HG03442 (cell line): ENCODE results near the gene FOXN3.
"Not testable (repeated sequence)": the region's sequence is repeated elsewhere in the genome, so short reads cannot be mapped to it uniquely, and the experiment has no call there.

ENCODE experiments used
- ATAC-seq: cut with Tn5 transposase; IDR thresholded peaks from one replicate; pipeline ENCODE4 v1.9.1; 2021; ENCODE audit warnings: mild to moderate bottlenecking, moderate library complexity; ENCODE audit not compliant: unreplicated experiment

Gene FOXN3

GRCh38 chr14:89142366-89142765 is 274.7 kb downstream of the FOXN3 start:
- no peak for ATAC-seq

DNA sequence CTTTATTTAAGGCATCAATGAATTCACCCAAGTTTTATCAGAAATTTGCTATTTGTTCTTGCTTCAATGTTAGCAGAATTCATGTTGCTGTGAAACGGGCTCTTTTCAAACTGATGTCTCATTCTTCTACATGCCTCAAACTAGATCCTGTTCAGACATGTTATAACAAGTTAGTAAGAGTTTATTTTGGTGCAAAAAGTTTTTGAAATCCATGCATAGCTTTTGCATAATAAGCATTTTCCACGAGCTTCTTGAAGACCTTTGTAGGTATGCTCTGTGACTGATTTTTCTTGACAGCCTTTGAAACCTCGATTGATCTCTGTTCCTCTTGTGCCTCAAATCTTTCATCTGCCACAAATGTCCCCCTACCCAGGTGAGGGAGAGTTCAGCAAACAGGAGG is 275.2 kb downstream of the FOXN3 start:
- ATAC-seq = no peak

DNA sequence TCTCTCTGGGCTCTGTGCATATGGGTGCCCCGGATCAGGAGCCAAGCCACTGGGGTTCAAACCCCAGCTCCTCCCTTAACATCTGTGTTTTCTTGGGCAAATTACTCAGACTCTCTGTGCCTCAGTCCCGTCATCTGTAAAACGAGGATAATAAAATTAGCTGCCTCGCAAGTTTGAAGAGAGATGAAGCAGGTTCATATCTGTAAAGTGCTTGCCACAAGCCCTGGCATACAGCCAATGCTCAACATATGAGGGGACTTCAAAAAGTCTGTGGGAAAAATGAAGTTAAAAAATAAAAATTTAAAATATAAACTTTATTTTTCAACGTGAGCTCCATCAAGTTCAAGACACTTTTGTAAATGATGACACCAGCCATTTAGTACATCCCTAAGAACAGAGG is 276.7 kb downstream of the FOXN3 start:
- ATAC-seq = no peak

DNA sequence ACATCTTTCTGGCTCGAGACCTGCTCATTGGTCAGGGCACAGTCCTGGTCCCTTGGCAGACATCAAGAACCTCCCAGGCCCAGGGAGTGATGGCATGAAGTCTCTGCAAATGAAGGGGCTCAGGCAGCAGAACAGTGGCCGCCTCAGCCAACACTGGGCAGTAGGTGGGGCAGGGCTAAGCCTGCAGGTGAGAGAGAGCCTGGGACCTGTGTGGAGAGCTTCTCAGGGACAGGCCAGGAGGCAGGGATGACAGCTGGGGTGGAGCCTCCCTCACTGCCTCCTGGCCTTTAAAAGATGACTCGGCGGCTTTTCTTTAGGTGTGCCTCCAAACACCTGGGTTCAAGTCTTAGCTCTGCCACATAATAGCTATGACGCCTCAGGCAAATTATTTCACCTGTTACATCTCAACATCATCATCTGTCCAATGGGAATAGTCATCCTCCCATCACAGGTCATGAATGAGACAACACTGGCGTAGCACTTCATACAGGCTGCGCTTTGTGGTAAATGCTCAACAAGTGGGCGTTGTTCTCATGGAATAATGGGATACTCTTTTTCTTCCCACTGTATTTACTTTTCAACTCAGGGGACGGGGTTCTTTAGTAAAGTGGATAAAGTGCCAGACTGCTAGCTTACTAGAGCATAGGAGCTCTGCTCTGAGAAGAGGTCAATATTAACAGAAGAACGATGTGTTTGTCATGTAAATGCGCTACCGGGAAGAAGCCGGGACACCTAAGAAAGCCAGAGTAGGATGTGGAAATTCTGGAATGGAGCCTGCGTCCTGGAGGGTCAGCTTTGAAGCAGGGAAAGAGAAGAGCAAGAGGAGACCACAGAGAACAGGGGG is 277.4 kb downstream of the FOXN3 start:
- no peak for ATAC-seq

DNA sequence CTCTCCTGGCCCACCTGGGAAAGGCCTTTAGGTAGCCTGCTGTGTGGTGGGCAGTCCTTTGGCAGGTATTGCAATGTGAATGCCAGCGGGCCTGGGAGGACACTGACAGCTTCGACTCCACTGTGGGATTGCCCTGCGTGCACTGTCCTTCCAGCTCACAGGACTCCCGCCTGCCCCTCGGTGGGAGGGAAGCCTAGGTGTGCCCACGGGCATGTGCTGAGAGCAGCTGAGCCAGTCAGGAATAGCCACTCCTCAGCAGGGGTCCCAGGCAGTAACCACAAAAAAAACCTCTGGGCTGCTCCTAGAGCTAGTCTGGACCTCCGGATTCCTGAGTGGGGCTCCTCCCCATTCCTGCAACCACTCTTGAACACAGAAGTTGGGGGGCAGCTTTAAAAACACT is 278.2 kb downstream of the FOXN3 start:
- ATAC-seq = no peak

GRCh38 chr14:89137526-89138163 is 279.4 kb downstream of the FOXN3 start:
- ATAC-seq = no peak

DNA sequence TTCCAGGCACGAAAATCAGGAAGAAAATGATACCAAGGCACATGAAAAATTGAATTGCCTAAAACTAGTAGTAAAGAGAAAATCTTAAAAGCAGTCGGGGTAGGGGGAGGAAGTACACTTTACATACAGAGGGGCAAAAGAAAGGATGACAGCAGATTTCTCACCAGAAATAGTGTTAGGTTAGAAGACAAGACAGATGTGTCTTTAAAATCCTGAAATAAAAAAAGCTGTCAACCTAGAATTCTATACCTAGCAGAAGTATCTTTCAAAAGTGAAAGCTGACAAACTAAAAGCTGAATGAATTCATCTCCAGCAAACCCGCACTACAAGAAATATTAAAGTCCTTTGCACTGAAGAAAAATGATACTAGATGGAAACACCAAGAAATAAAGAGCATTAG is 280.4 kb downstream of the FOXN3 start:
- ATAC-seq = no peak

DNA sequence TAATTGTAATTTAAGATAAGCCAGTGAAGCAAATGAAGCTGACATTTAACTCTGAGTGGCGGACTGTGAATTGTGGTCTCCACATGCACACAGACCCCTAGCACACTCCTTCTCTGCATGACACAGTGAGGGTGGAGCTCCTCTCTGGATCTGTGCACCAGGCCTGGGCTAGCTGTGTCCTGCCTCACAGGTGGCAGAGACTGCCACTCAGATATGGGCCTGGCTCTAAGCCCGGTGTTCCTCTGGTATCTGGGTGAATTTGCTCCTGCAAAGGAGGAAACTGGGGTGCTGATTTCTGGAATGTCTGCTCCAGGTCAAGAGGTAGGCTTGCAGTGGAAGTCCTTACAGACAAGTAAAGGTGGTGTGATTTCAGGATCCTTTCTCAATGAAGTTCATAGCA is 282.4 kb downstream of the FOXN3 start:
- no peak for ATAC-seq

GRCh38 chr14:89131004-89131750 is 285.9 kb downstream of the FOXN3 start:
- ATAC-seq = no peak

DNA sequence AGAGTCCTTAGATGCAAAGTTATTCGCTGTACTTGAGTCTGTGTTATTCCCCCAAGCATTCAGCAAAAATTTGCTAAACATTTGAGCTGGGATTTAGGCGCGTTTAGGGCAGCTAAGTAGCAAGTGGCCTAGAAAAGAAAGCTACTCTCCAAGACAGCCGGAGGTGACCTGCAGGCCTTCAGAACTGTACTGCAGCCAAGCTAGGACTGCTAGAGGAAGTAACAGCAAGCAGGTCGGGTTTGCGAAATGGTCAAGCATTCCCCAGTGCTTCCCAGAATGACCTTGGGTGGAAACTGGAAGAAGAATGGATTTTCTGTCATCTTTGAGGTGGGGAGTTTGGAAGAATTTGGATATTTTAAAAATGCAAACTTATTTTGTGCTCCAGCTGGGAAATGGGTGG is 287.5 kb downstream of the FOXN3 start:
- no peak for ATAC-seq

DNA sequence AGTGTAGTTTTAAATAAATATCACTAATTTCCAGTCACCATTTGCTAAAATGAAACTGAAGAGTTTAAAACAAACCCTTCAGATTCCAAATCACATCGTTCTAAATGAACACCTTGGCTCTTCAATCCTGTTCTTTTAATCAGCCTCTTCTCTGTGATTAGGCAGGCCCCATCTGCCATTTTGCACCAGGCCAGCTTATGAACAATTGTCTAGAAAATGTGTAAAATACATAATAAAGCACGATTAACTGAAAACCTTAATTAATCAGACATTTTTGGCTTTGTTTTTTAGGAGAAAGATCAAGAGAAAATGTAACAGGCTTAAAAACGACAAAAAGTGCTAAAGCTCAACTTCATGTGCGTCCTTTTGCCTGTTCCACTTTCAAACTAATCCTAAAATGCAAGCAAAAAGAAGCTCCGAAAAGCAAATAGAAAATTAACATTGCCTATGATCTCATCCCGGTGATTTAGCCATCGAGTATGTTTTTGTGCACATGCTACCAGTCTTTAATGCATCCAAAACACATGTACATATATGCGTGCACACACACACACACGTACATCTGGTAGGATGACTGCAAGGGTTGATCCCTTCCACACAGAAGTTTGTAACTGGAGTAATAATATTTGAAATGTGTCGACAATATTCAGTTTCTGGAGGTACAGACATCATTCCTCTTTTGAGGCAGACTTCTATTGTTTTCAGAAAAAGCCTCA is 288.6 kb downstream of the FOXN3 start:
- ATAC-seq = no peak

GRCh38 chr14:89126461-89126860 is 290.6 kb downstream of the FOXN3 start:
- no peak for ATAC-seq

DNA sequence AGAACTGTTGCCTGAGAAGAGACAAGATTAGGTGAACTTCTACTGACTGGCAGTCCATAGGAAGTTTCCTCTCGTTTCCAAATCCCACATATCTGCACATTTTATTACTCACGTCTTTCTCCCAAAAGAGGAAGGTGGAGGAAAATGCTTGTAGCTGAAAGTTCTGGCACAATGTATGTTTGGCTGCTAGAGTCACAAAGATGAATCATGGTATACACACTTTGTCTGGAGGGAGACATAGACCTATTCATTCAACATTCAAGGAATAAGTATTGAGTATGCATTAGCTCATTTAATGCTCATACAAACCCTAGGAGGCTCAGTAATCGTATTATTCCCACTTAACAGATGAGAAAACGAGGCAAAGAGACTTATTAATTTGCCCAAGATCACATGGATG is 291.8 kb downstream of the FOXN3 start:
- ATAC-seq = no peak

DNA sequence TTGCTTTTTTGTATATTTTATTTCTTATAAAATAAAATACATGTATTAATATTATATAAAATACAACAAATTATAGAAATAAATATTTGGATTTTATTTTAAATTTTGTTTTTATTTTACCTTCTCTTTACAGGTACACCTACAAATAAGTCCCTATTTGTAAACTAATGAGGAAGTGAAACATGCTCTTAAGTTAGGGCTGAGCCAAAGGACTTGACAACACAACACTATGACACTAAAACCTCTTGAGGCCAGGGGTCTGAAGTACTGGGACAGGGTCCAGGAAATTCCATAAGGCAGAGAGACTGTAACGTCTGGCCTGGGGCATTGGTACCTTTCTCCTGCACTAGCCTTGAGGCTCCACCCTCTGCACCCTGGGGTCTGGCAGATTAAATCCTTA is 293.2 kb downstream of the FOXN3 start:
- no peak for ATAC-seq

GRCh38 chr14:89123215-89123614 is 293.8 kb downstream of the FOXN3 start:
- no peak for ATAC-seq

DNA sequence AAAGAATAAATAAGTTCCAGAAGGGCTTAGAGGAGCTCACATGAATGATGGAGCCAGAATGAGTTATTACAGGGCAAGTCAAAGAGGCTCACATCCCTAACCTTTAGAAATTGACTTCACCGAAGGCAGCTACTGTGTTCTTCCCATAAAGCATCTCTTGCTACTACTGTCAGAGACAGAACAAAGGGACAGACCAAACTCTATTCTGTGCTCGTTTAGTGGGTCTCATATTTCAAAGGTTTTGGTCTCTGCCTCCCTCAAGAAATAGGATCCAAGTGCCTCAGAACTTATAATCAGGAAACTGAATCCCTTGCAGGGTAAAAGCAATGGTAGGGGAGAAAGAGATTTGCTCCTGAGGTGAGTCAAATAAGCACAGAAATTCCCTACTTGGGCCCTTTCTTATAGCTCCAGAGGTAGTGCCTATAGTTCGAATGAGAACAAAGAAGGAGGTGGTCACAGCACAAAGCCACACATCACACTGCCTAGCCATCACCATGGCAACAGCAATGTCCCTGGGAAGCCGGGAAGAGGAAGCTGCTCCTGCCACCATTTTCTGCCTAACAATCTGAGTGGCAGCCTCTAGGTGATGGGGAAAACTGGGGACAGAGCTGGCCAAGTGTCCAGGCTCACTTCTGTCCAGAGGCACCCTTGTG is 294.9 kb downstream of the FOXN3 start:
- ATAC-seq = no peak

DNA sequence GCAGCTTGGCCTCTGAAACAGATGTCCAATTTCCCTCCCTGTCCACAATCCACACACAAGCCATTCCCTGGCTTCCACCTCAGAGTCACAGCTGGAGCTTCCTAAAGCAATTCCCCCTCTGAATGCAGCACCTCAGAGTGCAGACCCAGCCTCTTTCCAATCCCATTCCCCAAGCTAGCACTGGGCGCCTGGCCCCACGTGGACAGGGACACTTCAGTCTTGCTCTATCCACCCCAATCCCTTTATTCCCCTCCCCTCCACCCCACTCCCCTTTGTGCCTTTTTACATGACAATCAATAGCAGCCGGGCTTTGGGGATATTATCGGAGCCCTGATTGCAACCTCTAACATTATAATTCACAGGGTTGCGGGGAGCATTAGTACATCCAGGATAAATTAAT is 300.0 kb downstream of the FOXN3 start:
- no peak for ATAC-seq

- no peak for ATAC-seq
These were observed 302.9 kb downstream of the FOXN3 start for GRCh38 chr14:89114109-89114508.

- ATAC-seq = no peak
These were observed 304.3 kb downstream of the FOXN3 start for GRCh38 chr14:89112720-89113119.

DNA sequence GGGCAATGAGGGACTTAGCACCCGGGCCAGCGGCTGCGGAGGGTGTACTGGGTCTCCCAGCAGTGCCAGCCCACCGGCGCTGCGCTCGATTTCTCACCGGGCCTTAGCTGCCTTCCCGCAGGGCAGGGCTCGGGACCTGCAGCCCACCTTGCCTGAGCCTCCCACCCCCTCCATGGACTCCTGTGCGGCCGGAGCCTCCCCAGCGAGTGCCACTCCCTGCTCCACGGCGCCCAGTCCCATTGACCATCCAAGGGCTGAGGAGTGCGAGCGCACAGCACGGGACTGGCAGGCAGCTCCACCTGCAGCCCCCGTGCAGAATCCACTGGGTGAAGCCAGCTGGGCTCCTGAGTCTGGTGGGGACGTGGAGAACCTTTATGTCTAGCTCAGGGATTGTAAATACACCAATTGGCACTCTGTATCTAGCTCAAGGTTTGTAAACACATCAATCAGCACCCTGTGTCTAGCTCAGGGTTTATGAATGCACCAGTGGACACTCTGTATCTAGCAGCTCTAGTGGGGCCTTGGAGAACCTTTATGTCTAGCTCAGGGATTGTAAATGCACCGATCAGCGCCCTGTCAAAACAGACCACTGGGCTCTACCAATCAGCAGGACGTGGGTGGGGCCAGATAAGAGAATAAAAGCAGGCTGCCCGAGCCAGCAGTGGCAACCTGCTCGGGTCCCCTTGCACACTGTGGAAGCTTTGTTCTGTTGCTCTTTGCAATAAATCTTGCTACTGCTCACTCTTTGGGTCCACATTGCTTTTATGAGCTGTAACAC is 305.1 kb downstream of the FOXN3 start:
- ATAC-seq = not testable (repeated sequence)
